Measurements from ENCODE around the gene DCAF11.

Gene DCAF11

DNA sequence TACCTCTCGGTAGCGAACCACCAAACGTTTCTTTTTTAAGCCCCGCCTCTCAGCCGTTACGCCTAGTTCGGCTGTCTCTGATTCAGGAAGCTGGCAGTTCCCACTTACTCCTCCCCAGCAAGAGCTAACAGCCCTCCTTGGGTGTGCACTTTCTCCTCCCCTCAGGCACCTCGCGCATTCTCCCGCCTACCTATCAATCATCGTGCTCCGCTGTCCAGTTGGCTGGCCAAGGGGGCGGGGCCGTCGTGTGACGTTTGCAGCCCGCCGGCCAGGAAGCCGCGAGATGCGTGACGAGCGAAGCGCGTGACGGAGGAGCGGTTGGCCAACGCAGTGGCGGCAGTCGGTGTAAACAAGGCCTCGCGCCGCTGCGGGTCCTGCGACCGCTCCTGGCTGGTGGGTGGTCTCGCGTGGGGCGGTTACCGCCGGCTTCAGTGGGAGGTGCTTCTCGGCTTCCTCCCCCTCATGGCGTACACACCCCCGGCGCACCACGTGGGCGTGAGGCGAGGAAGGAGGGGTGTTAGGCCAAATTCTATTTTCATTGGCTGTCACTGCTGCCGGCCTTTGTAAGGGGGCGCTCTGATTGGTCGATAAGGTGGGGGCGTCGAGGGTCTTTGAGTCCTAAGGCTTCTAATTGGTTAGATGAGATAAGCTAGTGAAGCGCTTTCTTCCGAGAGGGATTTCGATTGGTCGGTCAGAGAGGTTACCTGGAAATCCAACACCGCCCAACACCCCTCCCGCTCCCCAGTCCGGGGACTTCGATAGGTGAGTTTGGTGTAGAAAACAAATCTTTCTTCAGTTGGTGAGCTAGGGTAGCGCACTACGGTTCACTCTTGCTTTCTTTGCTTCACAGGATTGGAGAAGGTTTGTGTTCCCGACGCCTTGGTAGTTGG is at the start of gene DCAF11, which contains the start of gene NRL:
DCAF11 (plus strand) TSS at position 246 of the 890 bp plus-strand sequence. CDS start 818 bp downstream, outside the sequence.
NRL (minus strand) TSS at position 418 of the 890 bp plus-strand sequence. CDS start 32,101 bp downstream, outside the sequence.
- no peaks in the 10 kb centered on the region for H3K27me3 ChIP-seq (ENCODE audit: insufficient read depth, low read length)
- peaks cover 6% of the 10 kb centered on the region; the same call in 1 of the 2 replicates for H3K4me1 ChIP-seq (ENCODE audit: insufficient read depth, low read length)
- peaks cover 32% of the 10 kb centered on the region for H3K36me3 ChIP-seq (ENCODE audit: insufficient read depth, low read depth, low read length)
- H3K27ac ChIP-seq (ENCODE audit: low read length) = peak within 1 kb of the TSS; percentile 52
- H3K4me3 ChIP-seq (ENCODE audit: low read length) = peak within 1 kb of the TSS; percentile 94
- no peaks in the 10 kb centered on the region for H3K9me3 ChIP-seq (ENCODE audit: insufficient read depth, low read depth, low read length)
- H3K9ac ChIP-seq (ENCODE audit: low read depth, low read length) = peak within 1 kb of the TSS; percentile 85

GRCh38 chr14:24064856-24065255 is 49.7 kb upstream of the DCAF11 start:
- no peaks in the 10 kb centered on the region for H3K4me1 ChIP-seq (ENCODE audit: insufficient read depth, low read length)
- no peaks in the 10 kb centered on the region for H3K27me3 ChIP-seq (ENCODE audit: insufficient read depth, low read length)
- H3K4me3 ChIP-seq (ENCODE audit: low read length) = no peak overlapping the region
- no peaks in the 10 kb centered on the region for H3K9me3 ChIP-seq (ENCODE audit: insufficient read depth, low read depth, low read length)
- no peak overlapping the region for H3K27ac ChIP-seq (ENCODE audit: low read length)
- H3K36me3 ChIP-seq (ENCODE audit: insufficient read depth, low read depth, low read length) = no peaks in the 10 kb centered on the region
- no peak overlapping the region for H3K9ac ChIP-seq (ENCODE audit: low read depth, low read length)

- H3K27me3 ChIP-seq (ENCODE audit: insufficient read depth, low read length) = no peaks in the 10 kb centered on the region
Observed at GRCh38 chr14:24065408-24065807, 49.2 kb upstream of the DCAF11 start.

GRCh38 chr14:24066496-24067132 is 48.0 kb upstream of the DCAF11 start:
- no peaks in the 10 kb centered on the region for H3K27me3 ChIP-seq (ENCODE audit: insufficient read depth, low read length)
- H3K36me3 ChIP-seq (ENCODE audit: insufficient read depth, low read depth, low read length) = no peaks in the 10 kb centered on the region
- H3K9me3 ChIP-seq (ENCODE audit: insufficient read depth, low read depth, low read length) = no peaks in the 10 kb centered on the region
- H3K9ac ChIP-seq (ENCODE audit: low read depth, low read length) = no peak overlapping the region
- no peak overlapping the region for H3K27ac ChIP-seq (ENCODE audit: low read length)
- no peak overlapping the region for H3K4me3 ChIP-seq (ENCODE audit: low read length)
- no peaks in the 10 kb centered on the region for H3K4me1 ChIP-seq (ENCODE audit: insufficient read depth, low read length)

More at GRCh38 chr14:24065408-24065807, 49.2 kb upstream of the DCAF11 start:
- Histone ChIP-seq H3K9ac (ENCODE audit: low read depth, low read length) (no peak overlapping the region; the same call in 1 of the 2 replicates), H3K4me1 (ENCODE audit: insufficient read depth, low read length) (no peaks in the 10 kb centered on the region), H3K9me3 (ENCODE audit: insufficient read depth, low read depth, low read length) (no peaks in the 10 kb centered on the region), H3K27ac (ENCODE audit: low read length) (no peak overlapping the region), H3K36me3 (ENCODE audit: insufficient read depth, low read depth, low read length) (no peaks in the 10 kb centered on the region), H3K4me3 (ENCODE audit: low read length) (no peak overlapping the region)

DNA sequence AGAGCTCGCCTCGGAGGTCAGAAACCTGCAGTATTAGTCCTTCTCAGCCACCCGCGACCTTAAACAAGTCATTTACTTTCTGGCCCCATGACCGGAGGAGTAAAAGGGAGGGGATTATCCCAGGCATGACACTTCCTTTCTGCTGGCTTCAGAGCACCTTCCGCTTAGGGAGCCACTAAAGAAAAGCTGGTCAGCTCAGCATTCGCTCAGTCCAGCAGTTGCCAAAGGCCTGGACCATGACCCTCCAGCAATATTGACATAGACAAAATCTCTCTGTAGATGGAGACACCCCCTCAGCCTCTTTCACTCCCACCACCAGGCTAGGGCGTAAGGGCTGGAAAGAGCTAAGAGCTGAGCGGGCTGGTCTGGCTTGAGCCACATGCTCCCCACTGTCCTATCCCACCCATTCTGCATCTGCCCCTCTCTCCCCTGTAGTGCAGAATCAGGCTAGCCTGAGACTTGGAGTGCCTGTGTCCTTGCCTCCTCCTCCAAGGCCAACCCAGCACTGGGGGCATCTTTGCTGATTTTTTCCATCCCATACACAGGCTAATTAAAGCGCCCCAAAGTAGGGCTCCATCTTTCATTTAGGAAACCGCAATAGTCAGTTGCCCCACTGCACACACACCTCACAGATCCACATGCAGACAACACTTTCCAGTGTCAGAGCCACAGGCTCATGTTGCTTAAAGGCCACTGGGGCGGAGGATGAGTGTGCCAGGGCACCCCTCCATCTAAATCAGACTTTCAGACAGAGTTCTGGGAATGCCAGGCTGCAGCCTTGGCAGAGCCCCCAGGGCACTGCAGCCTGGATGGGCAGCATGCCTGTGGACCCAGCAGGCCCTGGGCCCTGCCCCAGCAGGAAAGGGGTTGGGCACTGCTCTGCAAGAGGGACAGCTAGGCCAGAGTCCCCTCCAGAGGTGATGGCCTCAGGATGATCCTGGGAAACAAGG is 47.2 kb upstream of the DCAF11 start:
- Histone ChIP-seq H3K27ac (ENCODE audit: low read length) (no peak overlapping the region), H3K9me3 (ENCODE audit: insufficient read depth, low read depth, low read length) (no peaks in the 10 kb centered on the region), H3K4me3 (ENCODE audit: low read length) (no peak overlapping the region), H3K4me1 (ENCODE audit: insufficient read depth, low read length) (no peaks in the 10 kb centered on the region), H3K27me3 (ENCODE audit: insufficient read depth, low read length) (no peaks in the 10 kb centered on the region), H3K9ac (ENCODE audit: low read depth, low read length) (no peak overlapping the region), H3K36me3 (ENCODE audit: insufficient read depth, low read depth, low read length) (no peaks in the 10 kb centered on the region)

DNA sequence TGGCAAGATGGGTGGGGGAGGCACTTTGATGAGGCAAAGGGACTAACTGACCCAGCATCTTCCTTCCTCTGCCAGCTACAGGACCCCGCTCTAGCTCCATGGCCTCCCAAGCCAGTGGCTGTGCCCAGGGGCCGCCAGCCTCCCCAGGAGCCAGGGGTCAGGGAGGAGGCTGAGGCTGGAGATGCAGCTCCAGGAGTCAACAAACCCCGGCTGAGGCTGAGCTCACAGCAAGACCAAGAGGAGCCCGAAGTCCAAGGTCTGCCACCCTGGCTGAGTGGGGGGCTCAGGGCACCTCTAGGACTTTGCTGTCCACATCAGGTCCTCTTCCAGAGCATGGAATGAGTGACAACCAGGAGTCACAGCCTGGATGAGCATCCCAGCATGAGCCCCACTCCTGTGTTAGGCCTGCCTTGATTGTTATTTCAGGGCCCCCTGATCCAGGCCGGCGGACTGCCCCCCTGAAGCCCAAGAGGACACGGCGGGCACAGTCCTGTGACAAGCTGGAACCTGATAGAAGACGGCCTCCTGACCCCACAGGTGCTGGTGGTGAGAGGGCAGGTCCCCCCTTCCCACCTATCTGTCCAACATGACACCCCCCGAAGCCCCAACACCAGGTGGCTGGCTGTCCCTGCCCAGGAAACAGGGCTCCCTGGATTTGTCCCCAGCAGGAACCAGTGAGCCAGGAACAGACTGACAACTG is 45.7 kb upstream of the DCAF11 start:
- H3K36me3 ChIP-seq (ENCODE audit: insufficient read depth, low read depth, low read length) = no peaks in the 10 kb centered on the region
- no peak overlapping the region for H3K4me3 ChIP-seq (ENCODE audit: low read length)
- H3K27ac ChIP-seq (ENCODE audit: low read length) = no peak overlapping the region
- no peaks in the 10 kb centered on the region for H3K27me3 ChIP-seq (ENCODE audit: insufficient read depth, low read length)
- no peaks in the 10 kb centered on the region for H3K9me3 ChIP-seq (ENCODE audit: insufficient read depth, low read depth, low read length)
- no peak overlapping the region for H3K9ac ChIP-seq (ENCODE audit: low read depth, low read length)
- H3K4me1 ChIP-seq (ENCODE audit: insufficient read depth, low read length) = no peaks in the 10 kb centered on the region

DNA sequence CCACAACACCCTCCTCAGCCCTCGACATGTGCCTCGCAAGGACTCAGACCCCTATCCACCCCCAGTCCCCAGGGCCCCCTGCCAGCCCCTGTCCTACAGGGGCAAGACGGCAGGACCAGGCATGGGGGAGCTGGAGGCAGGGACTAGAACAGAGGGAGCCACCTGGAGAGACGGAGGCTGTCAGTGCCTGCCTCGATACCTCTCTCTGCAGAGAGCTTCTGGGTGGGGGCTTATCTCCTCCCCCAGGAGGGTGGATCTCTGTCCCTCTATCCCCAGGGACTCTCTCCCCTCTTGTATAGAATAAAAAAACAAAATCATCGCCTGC is 45.2 kb upstream of the DCAF11 start:
- H3K4me1 ChIP-seq (ENCODE audit: insufficient read depth, low read length) = no peaks in the 10 kb centered on the region
- no peaks in the 10 kb centered on the region for H3K27me3 ChIP-seq (ENCODE audit: insufficient read depth, low read length)
- no peak overlapping the region for H3K4me3 ChIP-seq (ENCODE audit: low read length)
- H3K27ac ChIP-seq (ENCODE audit: low read length) = no peak overlapping the region
- no peaks in the 10 kb centered on the region for H3K9me3 ChIP-seq (ENCODE audit: insufficient read depth, low read depth, low read length)
- no peaks in the 10 kb centered on the region for H3K36me3 ChIP-seq (ENCODE audit: insufficient read depth, low read depth, low read length)
- H3K9ac ChIP-seq (ENCODE audit: low read depth, low read length) = no peak overlapping the region

DNA sequence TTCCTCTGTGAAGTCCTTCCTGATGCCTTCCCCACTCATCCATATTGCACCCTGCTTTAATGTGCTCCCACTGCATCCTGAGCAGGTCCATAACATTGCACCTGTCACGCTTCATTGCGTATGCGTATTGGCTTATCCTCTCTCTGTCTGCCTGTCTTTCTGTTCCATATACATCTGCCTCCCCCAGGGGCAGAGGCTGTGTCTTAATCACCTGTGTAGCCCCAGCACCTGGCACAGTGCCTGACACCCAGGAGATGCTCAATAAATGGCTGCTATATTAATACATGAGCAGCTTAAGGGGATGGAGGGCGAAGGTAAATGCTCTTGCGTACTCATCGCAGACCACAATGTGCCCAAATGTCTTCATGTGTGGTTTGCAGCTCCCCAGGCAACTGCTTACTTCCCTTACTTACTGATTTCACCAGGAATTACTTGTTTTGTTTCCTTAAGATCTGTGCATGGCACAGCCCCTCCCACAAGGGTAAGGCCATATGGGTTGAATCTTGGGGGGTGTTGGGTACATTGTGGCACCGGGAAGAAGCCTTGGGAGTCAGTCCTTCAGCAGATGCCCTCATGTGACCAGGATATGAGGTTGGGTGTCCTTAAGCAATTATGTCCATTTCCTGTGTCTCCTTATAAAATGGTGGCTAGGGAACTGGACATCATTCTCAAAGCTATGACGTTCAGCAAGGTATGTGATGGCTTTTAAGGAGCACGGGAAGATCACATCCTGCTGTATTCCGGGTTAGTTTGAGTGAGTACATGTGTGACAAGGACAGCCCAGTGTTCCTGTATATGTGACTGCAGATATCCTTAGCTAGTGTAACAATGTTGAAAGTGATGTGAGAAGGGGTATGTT is 44.1 kb upstream of the DCAF11 start:
- Histone ChIP-seq H3K9me3 (ENCODE audit: insufficient read depth, low read depth, low read length) (no peaks in the 10 kb centered on the region), H3K27me3 (ENCODE audit: insufficient read depth, low read length) (no peaks in the 10 kb centered on the region), H3K27ac (ENCODE audit: low read length) (no peak overlapping the region), H3K9ac (ENCODE audit: low read depth, low read length) (no peak overlapping the region), H3K4me3 (ENCODE audit: low read length) (no peak overlapping the region), H3K4me1 (ENCODE audit: insufficient read depth, low read length) (no peaks in the 10 kb centered on the region), H3K36me3 (ENCODE audit: insufficient read depth, low read depth, low read length) (no peaks in the 10 kb centered on the region)

DNA sequence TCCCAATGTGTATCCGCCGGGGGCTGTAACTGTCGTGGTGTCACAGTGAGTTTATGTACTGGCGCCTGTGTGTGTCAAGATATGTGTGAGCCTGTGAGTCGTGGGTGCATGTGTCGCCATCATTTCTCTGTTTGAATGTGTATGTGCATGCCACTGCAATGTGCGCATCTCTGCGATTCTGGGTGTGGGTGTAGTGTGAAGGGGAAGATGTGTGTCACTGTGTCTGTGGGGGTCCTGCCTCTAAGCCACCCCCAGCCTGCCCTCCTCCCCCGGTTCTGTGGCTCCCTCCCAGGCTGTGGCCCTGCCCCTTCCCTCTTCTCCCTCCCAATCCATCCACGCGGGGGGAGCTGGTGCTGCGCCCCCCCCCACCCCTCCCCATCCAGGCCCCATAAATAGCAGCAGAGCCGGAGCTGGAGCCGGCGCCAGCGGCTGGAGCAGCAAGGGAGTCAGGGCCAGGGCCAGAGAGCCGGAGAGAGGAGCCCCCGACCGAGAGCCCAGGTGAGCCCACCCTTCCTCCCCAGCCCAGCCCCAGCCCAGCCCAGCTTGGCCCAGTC is 43.4 kb upstream of the DCAF11 start, which contains the start of gene CPNE6:
CPNE6 (plus strand) TSS at position 419 of the 554 bp plus-strand sequence. CDS start 1,375 bp downstream, outside the sequence.
- Histone ChIP-seq H3K9ac (ENCODE audit: low read depth, low read length) (no peak within 1 kb of the TSS), H3K36me3 (ENCODE audit: insufficient read depth, low read depth, low read length) (no peaks in the 10 kb centered on the region), H3K27ac (ENCODE audit: low read length) (no peak within 1 kb of the TSS), H3K27me3 (ENCODE audit: insufficient read depth, low read length) (no peaks in the 10 kb centered on the region), H3K4me3 (ENCODE audit: low read length) (no peak within 1 kb of the TSS), H3K9me3 (ENCODE audit: insufficient read depth, low read depth, low read length) (no peaks in the 10 kb centered on the region), H3K4me1 (ENCODE audit: insufficient read depth, low read length) (no peaks in the 10 kb centered on the region)

- no peaks in the 10 kb centered on the region for H3K36me3 ChIP-seq (ENCODE audit: insufficient read depth, low read depth, low read length)
- H3K9me3 ChIP-seq (ENCODE audit: insufficient read depth, low read depth, low read length) = no peaks in the 10 kb centered on the region
- no peak overlapping the region for H3K9ac ChIP-seq (ENCODE audit: low read depth, low read length)
- no peaks in the 10 kb centered on the region for H3K4me1 ChIP-seq (ENCODE audit: insufficient read depth, low read length)
- no peak overlapping the region for H3K4me3 ChIP-seq (ENCODE audit: low read length)
- H3K27ac ChIP-seq (ENCODE audit: low read length) = no peak overlapping the region
- H3K27me3 ChIP-seq (ENCODE audit: insufficient read depth, low read length) = no peaks in the 10 kb centered on the region
Observed at GRCh38 chr14:24071836-24072430, 42.6 kb upstream of the DCAF11 start.
